HG02885 (cell line): Measurements from ENCODE around the gene BMERB1.
"Not testable (repeated sequence)": the region's sequence is repeated elsewhere in the genome, so short reads cannot be mapped to it uniquely, and the experiment has no call there.

Source experiments
- ATAC-seq: cut with Tn5 transposase; IDR thresholded peaks from one replicate; pipeline ENCODE4 v1.9.1; 2021; ENCODE audit warnings: mild to moderate bottlenecking; ENCODE audit not compliant: unreplicated experiment, poor library complexity

BMERB1 gene

DNA sequence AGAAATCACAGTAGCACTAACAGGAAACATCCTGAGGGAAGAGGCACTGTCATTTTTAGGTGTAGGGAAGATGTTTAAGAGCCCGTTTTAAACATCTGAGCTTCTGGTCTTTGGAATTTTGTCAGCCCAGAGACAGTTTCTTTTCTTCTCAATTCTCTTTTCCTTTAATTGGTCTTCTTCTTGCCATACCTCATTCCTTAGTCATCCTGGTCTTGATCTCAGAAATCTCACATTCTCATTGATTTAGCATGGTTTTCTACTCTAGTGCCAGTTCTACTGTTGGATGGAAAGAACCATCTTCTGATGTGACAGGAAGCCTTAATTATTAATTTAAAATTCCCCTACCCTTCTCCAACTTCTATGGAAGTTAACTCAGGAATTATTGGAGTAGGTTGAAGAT is 25.4 kb downstream of the BMERB1 start:
- ATAC-seq, result no peak

DNA sequence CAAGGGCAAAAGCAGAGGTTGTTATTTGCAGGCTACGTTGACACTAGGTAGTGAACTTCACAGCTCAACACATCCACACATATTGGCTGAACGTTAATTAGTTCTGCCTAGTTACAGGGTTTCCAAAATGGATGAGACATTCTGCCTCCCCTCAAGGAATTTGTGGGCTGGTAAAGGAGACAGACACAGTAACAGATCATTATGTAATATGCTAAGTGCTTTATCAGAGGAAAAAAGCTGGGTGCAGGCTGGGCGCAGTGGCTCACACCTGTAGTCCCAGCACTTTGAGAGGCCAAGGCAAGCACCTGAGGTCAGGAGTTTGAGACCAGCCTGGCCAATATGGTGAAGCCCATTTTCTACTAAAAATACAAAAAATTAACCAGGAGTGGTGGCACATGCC is 26.2 kb downstream of the BMERB1 start:
- no peak for ATAC-seq

DNA sequence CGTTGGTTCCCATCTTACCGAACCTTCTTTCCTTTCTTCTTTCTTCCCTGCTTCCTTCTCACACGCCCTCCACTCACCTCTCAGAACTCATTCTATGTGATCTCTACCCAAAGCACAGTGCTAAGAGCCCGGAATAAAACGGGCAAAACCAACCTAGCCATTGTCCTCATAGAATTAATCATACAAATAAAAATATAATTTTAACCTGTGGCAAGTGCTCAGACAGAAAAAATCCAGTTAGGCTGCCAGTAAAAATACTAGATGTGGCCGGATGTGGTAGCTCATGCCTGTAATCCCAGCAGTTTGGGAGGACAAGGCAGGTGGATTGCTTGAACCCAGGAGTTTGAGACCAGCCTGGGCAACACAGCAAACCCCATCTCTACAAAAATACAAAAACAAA is 27.0 kb downstream of the BMERB1 start:
- no peak for ATAC-seq

DNA sequence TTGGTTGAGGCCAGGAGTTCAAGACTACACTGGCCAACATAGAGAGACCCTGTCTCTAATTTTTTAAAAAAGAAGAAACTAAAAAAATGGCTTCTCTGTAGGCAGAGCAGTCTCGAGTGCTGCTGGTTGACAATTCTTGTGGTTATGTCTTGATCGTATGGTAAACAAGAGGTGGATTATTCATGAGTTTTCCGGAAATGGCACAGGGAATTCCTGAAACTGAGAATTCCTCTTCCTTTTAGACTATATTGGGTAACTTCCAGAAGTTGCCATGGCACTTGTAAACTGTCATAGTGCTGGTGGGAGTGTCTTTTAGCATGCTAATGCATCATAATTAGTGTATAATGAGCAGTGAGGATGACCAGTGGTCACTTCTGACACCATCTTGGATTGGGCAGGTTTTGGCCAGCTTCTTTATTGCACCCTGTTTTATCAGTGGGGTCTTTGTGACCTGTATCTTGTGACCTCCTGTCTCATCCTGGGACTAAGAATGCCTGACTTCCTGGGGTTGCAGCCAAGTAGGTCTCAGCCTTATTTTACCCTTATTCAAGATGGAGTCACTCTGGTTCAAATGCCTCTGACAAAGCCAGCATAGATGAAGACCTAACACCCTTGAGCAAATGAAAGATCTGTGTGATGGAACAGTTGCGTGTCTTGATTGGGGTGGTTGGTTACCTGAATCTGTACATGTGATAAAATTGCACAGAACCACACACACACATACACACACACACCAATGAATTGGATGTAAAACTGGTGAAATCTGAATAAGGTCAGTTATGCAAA is 30.2 kb downstream of the BMERB1 start:
- no peak for ATAC-seq

DNA sequence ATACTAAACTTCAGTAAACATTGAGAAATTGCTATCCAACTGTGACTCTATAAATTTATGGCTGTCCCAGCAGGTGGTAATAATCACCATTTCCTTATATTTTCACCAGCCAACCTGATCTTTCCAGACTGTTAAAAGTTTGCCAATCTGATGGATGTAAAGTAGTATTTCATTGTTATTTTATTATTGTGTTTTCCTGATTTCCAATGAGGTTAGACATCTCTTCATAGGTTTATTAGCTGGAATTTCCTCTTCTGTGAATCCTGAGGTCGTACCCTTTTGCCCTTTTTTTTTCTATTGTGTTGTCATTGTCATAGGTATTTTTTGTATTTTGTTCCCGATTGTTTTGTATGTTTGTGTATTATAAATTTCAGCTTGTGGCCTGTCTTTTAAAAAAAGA is 31.7 kb downstream of the BMERB1 start:
- ATAC-seq, result no peak

DNA sequence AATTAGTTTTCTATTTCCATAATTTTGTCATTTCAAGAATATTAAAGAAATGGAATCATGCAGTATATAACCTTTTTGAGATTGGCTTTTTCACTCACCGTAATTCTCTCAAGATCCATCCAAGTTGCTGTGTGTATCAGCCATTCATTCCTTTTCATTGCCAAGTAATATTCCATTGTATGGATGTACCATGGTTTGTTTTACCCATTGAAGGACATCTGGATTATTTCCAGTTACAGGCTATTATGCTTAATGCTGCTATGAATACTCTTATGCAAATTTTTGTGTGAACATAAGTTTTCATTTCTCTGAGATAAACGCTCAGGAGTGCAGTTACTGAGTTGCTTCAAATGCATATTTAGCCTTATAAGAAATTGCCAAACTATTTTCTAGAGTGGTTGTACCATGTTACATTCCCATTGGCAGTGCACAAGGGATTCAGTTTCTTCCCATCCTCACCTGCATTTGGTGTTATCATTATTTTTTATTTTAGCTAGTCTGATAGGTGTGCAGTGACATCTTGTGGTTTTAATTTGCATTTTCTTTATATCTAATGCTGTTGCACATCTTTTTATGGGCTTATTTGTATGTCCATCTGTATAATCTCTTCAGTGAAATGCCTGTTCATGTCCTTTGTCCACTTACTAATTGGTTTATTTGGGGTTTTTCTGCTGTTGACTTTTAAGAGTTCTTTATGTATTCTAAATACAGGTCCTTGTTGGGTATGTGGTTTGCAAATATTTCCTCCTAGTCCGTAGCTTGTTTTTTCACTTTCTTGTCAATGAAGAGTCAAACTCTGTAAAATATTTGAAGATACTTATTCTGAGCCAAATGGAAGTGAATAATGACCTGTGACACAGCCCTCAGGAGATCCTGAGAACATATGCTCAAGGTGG is 32.7 kb downstream of the BMERB1 start:
- no peak for ATAC-seq

DNA sequence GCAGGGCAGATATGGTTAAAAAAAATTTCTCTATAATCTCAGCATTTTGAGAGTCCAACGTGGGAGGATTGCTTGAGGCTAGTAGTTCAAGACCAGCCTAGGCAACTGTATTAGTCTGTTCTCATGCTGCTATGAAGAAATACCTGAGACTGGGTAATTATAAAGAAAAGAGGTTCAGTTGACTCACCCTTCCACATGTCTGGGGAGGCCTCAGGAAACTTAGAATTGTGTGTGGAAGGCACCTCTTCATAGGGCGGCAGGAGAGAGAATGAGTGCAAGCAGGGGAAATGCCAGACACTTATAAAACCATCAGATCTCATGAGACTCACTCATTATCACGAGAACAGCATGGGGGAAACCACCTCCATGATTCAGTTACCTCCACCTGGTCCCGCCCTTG is 42.6 kb downstream of the BMERB1 start:
- ATAC-seq, result not testable (repeated sequence)

DNA sequence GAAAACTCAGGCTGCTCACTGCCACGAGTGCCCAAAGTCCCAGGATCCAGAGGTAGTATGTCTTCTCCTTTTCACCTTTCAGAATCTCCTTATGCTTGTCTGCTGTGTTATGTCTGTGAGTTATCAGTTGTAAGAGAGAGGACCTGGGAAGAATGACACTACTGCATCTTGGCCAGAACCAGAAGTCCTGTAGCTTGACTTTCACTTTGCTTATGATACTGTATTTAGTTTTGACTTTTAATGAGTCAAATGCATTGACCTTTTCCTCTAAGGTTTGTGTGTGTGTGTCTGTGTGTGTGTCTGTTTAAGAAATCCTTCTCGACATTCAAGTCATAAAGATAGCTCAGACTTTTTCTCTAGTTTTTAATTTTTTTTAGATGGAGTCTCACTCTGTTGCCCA is 43.4 kb downstream of the BMERB1 start:
- ATAC-seq, result no peak

DNA sequence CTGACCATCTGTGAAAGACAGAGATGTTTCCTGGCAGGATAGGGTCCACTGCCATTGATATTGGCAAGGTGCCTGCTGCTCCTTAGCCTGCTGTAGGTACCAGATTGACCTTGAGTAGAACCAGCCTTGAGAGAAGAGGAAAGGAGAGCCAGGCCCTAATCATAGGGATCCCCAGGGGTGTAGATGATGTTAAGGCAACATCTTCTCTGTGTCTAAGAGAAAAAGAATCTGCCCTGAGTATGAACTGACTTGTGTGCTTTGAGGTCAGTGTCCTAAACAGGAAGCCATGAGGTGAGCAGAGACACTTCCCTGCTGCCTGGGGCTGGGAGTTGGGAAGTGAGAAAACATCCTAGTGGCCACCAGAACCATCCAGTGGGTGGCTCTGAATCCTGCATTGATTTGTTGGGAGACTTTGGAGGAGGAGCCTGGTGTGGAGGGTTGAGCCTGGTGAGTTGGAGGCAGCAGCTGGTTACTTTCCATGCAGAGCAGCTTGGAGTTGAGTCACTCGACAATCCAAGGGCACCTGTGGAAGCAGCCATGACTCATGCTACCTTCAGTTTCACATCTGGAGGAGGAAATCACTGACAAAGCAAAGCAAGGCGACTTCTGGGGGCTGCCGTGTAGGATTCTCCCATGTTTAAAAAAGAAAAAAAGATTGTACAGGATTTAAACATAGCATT is 47.8 kb downstream of the BMERB1 start:
- no peak for ATAC-seq

DNA sequence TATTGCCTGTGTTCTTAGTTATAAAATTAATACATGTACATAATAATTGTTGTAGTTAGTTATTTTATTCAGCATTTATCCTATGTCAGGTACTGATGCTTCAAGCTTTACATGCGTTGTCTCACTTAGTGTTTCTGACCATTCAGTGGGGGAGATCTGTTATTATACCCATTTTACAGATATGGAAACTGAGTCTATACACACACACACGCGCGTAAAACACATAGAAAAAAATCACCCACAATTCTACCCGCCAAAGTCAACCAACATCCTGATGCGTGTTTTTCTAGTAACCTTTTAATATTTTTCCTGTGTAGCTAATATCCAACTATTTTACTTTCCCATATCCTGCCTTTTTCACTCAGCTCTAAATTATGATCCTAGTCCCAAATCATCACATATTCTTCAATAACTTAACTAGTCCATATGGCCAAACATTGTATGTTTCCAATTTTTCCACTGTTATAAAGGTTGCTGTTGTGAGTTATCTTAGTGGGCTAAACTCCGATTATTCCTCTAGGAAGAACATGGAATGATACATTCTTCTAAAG is 48.4 kb downstream of the BMERB1 start:
- ATAC-seq, result no peak

DNA sequence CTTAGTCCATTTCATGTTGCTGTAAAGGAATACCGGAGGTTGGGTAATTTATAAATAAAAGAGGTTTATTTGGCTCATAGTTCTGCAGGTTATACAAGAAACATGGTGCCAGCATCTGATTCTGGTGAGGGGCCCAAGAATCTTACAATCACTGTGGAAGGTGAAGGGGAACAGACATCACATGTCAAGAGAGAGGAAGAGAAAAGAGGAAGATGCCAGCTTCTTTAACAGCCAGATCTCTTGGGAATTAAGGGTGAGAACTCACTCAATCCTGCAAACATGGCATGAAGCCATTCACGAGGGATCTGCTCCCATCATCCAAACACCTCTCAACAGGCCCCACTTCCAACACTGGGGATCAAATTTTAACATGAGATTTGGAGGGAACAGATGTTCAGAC is 49.5 kb downstream of the BMERB1 start:
- no peak for ATAC-seq

DNA sequence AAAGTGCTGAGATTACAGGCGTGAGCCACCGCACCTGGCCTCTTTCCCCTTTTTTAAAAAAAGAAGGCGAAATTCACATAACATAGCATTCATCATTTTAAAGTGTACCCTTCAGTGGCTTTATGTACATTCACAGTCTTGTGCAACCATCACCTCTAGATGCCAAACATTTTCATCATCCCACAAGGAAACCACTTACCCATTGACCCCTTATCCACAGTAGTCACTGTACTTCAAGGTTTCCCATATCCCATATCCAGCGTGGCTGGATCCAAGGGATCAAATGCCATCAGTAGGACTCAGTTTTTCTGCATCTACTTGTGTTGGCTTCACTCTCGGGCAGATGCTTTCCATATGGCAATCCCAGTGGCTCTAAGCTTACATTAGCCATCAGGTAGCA is 50.3 kb downstream of the BMERB1 start:
- ATAC-seq, result no peak

DNA sequence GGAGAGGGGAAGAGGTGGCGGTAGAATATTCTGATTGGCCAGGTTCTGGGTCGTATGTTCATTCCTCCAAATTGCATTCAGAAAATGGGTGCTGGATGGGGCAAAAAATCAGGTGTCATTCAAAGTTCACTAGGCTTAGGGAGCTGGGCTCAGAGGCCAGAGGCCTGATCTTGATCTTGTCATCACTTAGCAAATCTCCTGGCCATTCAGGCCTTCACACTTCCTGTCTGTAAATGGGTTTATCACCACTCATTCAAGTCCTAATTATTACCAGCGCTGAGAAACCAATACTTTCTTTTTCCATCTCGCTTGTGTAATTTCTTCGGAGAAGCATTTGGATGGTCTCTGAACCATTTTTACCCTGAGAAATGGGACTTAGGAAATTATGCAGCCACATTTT is 50.8 kb downstream of the BMERB1 start:
- no peak for ATAC-seq

DNA sequence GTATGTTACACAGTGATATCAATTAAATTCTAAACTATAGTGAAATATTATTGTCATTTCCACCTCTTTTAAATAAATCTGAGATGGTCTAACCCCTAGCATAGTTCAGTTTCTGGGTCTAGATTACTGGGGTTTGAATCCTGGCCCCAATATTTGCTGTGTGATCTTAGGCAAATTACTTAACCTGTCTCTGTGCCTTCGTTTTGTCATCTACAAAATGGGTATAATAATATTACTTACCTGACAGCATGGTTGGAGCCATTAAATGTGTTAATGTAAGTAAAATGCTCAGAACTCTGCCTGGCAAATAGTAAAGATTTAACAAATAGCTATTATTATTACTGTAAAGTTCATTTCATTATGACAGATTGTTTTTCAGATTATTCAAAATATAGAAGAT is 52.3 kb downstream of the BMERB1 start:
- no peak for ATAC-seq

DNA sequence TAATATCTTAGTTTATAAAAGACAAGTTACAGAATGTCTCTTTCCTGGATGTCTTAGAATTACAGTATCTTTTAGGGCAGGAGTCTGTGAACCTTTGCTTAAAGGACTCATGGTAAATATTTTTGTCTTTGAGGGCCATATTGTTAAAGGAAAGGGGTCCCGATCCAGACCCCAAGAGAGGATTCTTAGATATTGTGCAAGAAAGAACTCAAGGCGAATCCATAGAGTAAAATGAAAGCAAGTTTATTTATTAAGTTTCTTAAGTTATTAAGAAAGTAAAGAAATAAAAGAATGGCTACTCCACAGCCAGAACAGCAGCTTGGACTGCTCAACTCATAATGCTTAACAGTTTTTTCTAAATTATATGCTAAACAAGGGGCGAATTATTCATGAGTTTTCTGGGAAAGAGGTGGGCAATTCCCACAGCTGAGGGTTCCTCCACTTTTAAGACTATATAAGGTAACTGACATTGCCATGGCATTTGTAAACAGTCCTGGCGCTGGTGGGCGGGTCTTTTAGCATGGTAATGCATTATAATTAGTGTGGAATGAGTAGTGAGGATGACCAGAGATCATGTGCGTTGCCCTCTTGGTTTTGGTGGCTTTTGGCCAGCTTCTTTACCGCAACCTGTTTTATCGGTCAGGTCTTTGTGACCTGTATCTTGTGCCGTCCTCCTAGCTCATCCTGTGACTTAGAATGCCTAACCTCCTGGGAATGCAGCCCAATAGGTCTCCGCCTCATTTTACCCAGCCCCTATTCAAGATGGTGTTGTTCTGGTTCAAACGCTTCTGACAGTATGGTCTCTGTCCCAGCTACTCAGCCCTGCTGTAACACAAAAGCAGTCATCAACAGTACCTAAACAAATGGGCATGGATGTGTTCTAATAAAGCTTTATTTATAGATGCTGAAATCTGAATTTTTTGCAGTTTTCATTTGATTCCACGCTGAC is 53.2 kb downstream of the BMERB1 start:
- no peak for ATAC-seq

DNA sequence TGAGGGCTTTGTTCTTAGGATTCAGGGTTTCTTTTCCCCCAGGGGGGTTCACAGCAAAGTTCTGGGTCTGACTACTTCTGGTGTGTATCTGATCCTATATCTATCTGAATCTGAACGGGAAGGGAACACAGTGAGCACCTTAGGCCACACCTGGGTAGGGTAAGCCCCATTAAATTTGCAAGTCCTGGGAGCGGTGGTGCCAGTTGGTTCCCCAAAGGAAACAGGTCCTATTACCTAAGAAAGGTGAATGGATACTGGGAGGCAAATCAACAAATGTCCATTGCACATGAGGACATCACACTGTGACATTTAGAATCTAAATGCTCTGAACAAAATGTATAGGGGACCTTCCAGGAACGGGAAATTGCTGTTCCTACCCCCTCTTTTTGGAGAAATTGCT is 54.6 kb downstream of the BMERB1 start:
- ATAC-seq, result no peak

DNA sequence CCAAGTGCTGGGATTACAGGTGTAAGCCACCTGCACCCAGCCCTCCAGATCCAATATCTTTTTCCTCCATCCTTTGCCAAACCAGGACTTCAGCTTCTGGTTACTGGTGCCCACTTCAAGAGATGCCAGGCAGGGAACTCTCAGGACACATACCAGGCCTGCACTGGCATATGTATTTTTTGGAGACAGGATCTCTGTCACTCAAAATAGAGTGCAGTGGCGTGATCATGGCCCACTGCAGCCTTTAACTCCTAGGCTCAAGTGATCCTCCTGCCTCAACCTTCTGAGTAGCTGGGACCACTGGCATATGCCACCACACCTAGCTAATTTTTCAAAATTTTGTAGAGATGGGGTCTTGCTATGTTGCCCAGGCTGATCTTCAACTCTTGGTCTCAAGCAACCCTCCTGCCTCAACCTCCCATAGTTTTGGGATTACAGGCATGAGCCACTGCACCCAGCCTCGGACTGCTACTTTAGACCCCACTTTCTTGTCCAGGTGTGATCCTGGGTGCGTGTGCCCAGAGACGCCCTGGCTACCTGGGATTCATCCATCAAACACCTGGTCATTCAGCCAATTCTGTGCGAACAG is 55.8 kb downstream of the BMERB1 start:
- ATAC-seq, result no peak

DNA sequence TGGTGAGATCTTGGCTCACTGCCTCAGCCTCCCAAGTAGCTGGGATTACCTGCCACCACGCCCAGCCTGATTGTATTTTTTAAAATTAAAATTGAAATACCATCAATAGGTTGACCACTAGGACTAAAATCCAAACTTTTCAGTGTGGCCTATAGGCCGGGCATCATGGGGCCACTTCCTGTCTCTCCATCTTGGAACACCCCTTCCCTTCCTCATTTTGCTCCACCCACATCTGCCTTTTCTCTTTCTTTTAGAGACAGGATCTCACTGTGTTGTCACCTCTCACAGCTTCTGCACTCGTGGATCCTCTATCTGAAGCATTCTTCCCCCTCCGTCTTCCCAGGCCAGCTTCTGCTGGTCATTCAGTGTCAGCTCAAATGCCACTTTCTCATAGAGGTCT is 57.0 kb downstream of the BMERB1 start:
- ATAC-seq, result no peak

DNA sequence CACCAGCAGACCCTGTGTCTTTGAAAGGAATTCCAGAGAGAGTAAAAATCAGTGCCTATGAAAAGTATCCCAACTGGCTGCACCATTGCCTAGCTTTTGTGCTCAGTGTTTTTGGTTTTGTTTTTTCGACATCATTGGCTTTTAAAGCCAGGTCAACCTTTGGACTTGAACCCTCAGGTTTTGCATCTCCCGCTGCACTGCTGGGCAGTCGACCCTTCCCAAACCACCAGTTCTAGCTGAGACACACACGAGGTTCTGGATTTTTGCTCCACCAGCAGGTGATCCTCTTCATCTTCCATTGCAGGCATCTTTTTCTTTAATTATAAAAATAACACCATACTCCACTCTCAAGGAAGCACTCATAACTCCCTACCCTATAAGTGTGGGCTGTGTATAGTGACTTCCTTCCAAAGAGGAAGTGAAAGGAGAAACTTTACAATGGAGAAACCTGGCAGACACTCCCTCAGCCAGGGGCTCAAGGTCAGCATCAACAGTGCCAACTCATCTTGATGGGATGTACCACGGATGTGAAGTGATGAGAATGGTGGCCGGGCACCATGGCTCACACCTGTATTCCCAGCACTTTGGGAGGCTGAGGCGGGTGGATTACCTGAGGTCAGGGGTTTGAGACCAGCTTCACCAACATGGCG is 57.8 kb downstream of the BMERB1 start:
- no peak for ATAC-seq
